ENCODE measurements around the gene MSL1. TPM values are rescaled to one million over a fixed set of nuclear protein-coding genes. Genes with fewer than 3 reads are reported as not detected.
A peak's percentile ranks its signal among the peaks of the same experiment; 100 is the strongest.

MSL1 gene
- 118 and 137 TPM in 2 replicates for polyA plus RNA-seq
- 103 and 105 TPM in 2 replicates for polyA minus RNA-seq

GRCh38 chr17:40121181-40122135, at the start of gene MSL1:
Gene MSL1, plus strand, starts transcription at chr17:40121971. Its CDS starts 642 bp downstream, at chr17:40122613.
- Histone ChIP-seq H3K36me3 (ENCODE audit: insufficient read depth, low read length) (no peaks in the 10 kb centered on the region), H2AFZ (ENCODE audit: low read depth, low read length) (peak within 1 kb of the TSS; percentile 73), H3K9me3 (ENCODE audit: low read length) (no peaks in the 10 kb centered on the region), H3K9me2 (ENCODE audit: insufficient read depth, low read length) (no peaks in the 10 kb centered on the region), H3K9ac (ENCODE audit: low read length) (peak within 1 kb of the TSS; percentile 99), H3K79me2 (replicated peaks; ENCODE audit: insufficient read depth, low read length) (peaks cover 51% of the 10 kb centered on the region), H3K4me3 (ENCODE audit: low read length) (peak within 1 kb of the TSS; percentile 100), H3K4me2 (ENCODE audit: low read length) (peak within 1 kb of the TSS; percentile 87), H4K20me1 (ENCODE audit: insufficient read depth) (no peaks in the 10 kb centered on the region), H3K27me3 (ENCODE audit: insufficient read depth, low read depth, low read length) (no peaks in the 10 kb centered on the region), H3K27ac (ENCODE audit: low read length) (peak within 1 kb of the TSS; percentile 98), H3F3A (ENCODE audit: insufficient read depth, low read length, poor library complexity, severe bottlenecking) (peaks cover 5% of the 10 kb centered on the region)
- TF ChIP-seq MXI1 (conservative IDR thresholded peaks at IDR 0.05; ENCODE audit: poor library complexity, severe bottlenecking) (peak; percentile 46), CTCF (IDR thresholded peaks at IDR 0.05; ENCODE audit: poor library complexity, severe bottlenecking) (no peak), RAD21 (conservative IDR thresholded peaks at IDR 0.05) (no peak), TAF1 (IDR thresholded peaks at IDR 0.05; ENCODE audit: low read depth) (peak; percentile 41), REST (IDR thresholded peaks at IDR 0.05; ENCODE audit: borderline replicate concordance) (peak; percentile 31), EZH2 (IDR thresholded peaks at IDR 0.05; ENCODE audit: borderline replicate concordance, insufficient read depth, low read length, poor library complexity, severe bottlenecking) (no peak), SMC3 (conservative IDR thresholded peaks at IDR 0.05; ENCODE audit: poor library complexity) (no peak), POLR2AphosphoS5 (IDR thresholded peaks at IDR 0.05) (peak; percentile 88), EP300 (conservative IDR thresholded peaks at IDR 0.05; ENCODE audit: poor library complexity, severe bottlenecking) (no peak)

- Histone ChIP-seq H3K4me2 (ENCODE audit: low read length) (no peak overlapping the region), H3K9ac (ENCODE audit: low read length) (peak overlapping the region; percentile 68), H2AFZ (ENCODE audit: low read depth, low read length) (no peak overlapping the region), H3K79me2 (replicated peaks; ENCODE audit: insufficient read depth, low read length) (peaks cover 23% of the 10 kb centered on the region), H3K36me3 (ENCODE audit: insufficient read depth, low read length) (no peaks in the 10 kb centered on the region), H4K20me1 (ENCODE audit: insufficient read depth) (no peaks in the 10 kb centered on the region), H3K9me3 (ENCODE audit: low read length) (no peaks in the 10 kb centered on the region), H3F3A (ENCODE audit: insufficient read depth, low read length, poor library complexity, severe bottlenecking) (no peaks in the 10 kb centered on the region), H3K4me3 (ENCODE audit: low read length) (no peak overlapping the region), H3K9me2 (ENCODE audit: insufficient read depth, low read length) (no peaks in the 10 kb centered on the region), H3K27me3 (ENCODE audit: insufficient read depth, low read depth, low read length) (no peaks in the 10 kb centered on the region), H3K27ac (ENCODE audit: low read length) (no peak overlapping the region)
- TF ChIP-seq MXI1 (conservative IDR thresholded peaks at IDR 0.05; ENCODE audit: poor library complexity, severe bottlenecking), result no peak
- no peak for TF ChIP-seq CTCF (IDR thresholded peaks at IDR 0.05; ENCODE audit: poor library complexity, severe bottlenecking)
- TF ChIP-seq REST (IDR thresholded peaks at IDR 0.05; ENCODE audit: borderline replicate concordance), result no peak
- TF ChIP-seq POLR2AphosphoS5 (IDR thresholded peaks at IDR 0.05), result no peak
- TF ChIP-seq TAF1 (IDR thresholded peaks at IDR 0.05; ENCODE audit: low read depth), result no peak
- no peak for TF ChIP-seq SMC3 (conservative IDR thresholded peaks at IDR 0.05; ENCODE audit: poor library complexity)
- TF ChIP-seq RAD21 (conservative IDR thresholded peaks at IDR 0.05), result no peak
- TF ChIP-seq EP300 (conservative IDR thresholded peaks at IDR 0.05; ENCODE audit: poor library complexity, severe bottlenecking), result no peak
- TF ChIP-seq EZH2 (IDR thresholded peaks at IDR 0.05; ENCODE audit: borderline replicate concordance, insufficient read depth, low read length, poor library complexity, severe bottlenecking), result no peak
Observed at GRCh38 chr17:40072040-40072734, 49.6 kb upstream of the MSL1 start.
